Activated CD4-positive, alpha-beta T cell treated with anti-CD3 and anti-CD28 coated beads, Interleukin-2, amount 10 ng/mL, durations not matched to agents 24 days and 14 days (primary cell): ENCODE data around the gene DLX1. TPM values are rescaled to one million over a fixed set of nuclear protein-coding genes. Genes with fewer than 3 reads are reported as not detected.
"Not testable (repeated sequence)": the region's sequence is repeated elsewhere in the genome, so short reads cannot be mapped to it uniquely, and the experiment has no call there.

Source experiments
- DNase-seq: peaks from one replicate; pipeline ENCODE4 v3.0.0; 2022
- H3K27ac Mint-ChIP-seq: one replicate; pipeline ENCODE4 v1.8.0; 2022; ENCODE audit warnings: mild to moderate bottlenecking, mixed read lengths
- H3K27me3 Mint-ChIP-seq: one replicate; pipeline ENCODE4 v1.8.0; 2022; ENCODE audit warnings: mixed read lengths
- H3K36me3 Mint-ChIP-seq: one replicate; pipeline ENCODE4 v1.8.0; 2022; ENCODE audit warnings: low read depth, mild to moderate bottlenecking, mixed read lengths
- H3K4me1 Mint-ChIP-seq: one replicate; pipeline ENCODE4 v1.8.0; 2021; ENCODE audit warnings: mixed read lengths
- H3K4me3 Mint-ChIP-seq: one replicate; pipeline ENCODE4 v1.8.0; 2022; ENCODE audit warnings: mild to moderate bottlenecking, moderate library complexity, mixed read lengths
- H3K9me3 Mint-ChIP-seq: one replicate; pipeline ENCODE4 v1.8.0; 2021; ENCODE audit warnings: mixed read lengths
- intact Hi-C: fragments of 100-400 bp; cut with micrococcal nuclease; formaldehyde crosslinking; loops from one replicate; pipeline ENCODE4 v1.15.1; 2023
- total RNA-seq: library from RNA; stranded (reverse); gene quantifications from 2 replicates; pipeline ENCODE4 v1.2.3, GENCODE V29; 2022

Gene DLX1
- total RNA-seq, 1 donor from 2014 or later, result not detected

DNA sequence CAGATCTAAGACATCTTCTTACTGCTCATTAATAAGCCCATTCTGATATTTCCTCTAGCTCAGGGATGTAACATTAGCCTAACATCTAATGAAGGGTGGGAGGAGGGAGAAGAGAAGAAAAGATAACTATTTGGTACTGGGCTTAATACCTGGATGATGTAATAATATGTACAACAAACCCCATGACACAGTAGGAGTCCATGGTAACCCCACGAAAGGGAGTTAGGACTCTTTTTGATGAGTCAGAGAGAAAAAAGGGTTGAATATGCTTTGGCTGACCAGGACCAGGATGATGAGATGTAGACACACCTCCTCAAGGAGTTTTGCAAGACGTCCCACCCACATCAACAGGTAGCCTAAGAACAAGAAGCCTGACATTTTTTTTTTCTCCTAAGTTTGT, 51.8 kb downstream of the DLX1 start:
- no peak overlapping the region for H3K4me3 Mint-ChIP-seq
- no peaks in the 10 kb centered on the region for H3K36me3 Mint-ChIP-seq
- H3K4me1 Mint-ChIP-seq, result no peaks in the 10 kb centered on the region
- no peak overlapping the region for H3K27ac Mint-ChIP-seq
- H3K27me3 Mint-ChIP-seq, result peaks cover 28% of the 10 kb centered on the region
- H3K9me3 Mint-ChIP-seq, result peaks cover 3% of the 10 kb centered on the region
- intact Hi-C loops, result no loop called here
- DNase-seq, result no peak

DNA sequence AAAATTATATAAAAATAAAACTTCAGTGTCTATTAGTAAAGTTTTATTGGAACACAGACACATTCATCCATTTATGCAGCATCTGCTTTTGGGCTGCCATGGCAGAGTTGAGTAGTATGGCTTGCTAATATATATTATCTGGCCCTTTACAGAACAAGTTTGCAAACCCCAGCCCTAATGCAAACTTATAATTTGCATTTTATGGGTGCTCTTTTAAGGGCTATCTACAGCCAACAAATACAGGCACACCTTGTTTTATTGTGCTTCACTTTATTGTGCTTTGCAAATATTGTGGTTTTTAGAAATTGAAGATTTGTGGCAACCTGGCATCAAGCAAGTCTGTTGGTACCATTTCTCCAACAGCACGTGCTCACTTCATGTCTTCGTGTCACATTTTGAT, 52.6 kb downstream of the DLX1 start:
- peaks cover 24% of the 10 kb centered on the region for H3K27me3 Mint-ChIP-seq
- no peak overlapping the region for H3K4me3 Mint-ChIP-seq
- H3K36me3 Mint-ChIP-seq, result no peaks in the 10 kb centered on the region
- no peaks in the 10 kb centered on the region for H3K4me1 Mint-ChIP-seq
- H3K9me3 Mint-ChIP-seq, result peaks cover 3% of the 10 kb centered on the region
- intact Hi-C loops, result no loop called here
- no peak overlapping the region for H3K27ac Mint-ChIP-seq
- no peak for DNase-seq

DNA sequence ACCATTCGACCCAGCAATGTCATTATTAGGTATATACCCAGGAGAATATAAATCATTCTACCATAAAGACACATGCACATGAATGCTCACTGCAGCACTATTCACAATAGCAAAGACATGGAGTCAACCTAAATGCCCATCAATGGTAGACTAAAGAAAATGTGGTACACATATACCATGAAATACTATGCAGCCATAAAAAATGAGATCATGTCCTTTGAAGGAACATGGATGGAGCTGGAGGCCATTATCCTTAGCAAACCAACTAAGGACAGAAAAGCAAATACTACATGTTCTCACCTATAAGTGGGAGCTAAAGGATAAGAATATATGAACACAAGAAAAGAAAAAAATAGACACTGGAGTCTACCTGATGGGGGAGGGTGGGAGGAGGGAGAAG, 53.4 kb downstream of the DLX1 start:
- H3K27ac Mint-ChIP-seq, H3K4me3 Mint-ChIP-seq, DNase-seq, H3K9me3 Mint-ChIP-seq, intact Hi-C loops, H3K36me3 Mint-ChIP-seq, H3K4me1 Mint-ChIP-seq: not testable (repeated sequence)
- peaks cover 24% of the 10 kb centered on the region for H3K27me3 Mint-ChIP-seq

Other genes starting within 250 kb of the DLX1 start
- 30.9 and 34.3 TPM in 2 replicates for gene SLC25A12, start 191.3 kb upstream of the DLX1 start, total RNA-seq
- gene HAT1, start 163.0 kb upstream of the DLX1 start, total RNA-seq, result 74.6 and 77.1 TPM in 2 replicates
- 5.0 and 8.1 TPM in 2 replicates for gene METAP1D, start 85.6 kb upstream of the DLX1 start, total RNA-seq
- 0.26 TPM in 1 of 2 replicates, not detected in the other for gene DLX2, start 17.4 kb downstream of the DLX1 start, total RNA-seq